ENCODE measurements around the gene APBB3. TPM values are rescaled to one million over a fixed set of nuclear protein-coding genes. Genes with fewer than 3 reads are reported as not detected.

APBB3 gene
- polyA plus RNA-seq, 3 donors: 4.9 to 211 (median 7.4) TPM

- Histone ChIP-seq H3K9me3 (replicated peaks in 1 of 2; ENCODE audit: control insufficient read depth in 1 of 2, insufficient read depth in 1 of 2, low read length in 2 of 2) (no peaks in the 10 kb centered on the region), H3K27ac (ENCODE audit: low read depth in 1 of 2, low read length in 2 of 2) (peak overlapping the region in 1 of 2 donors; percentile 92), H3K4me2 (replicated peaks; ENCODE audit: extremely low read depth, low read length, poor library complexity, severe bottlenecking) (peak overlapping the region; percentile 78), H3K36me3 (replicated peaks in 1 of 2; ENCODE audit: control insufficient read depth in 1 of 2, insufficient read depth in 2 of 2, low read length in 2 of 2) (peaks cover 27 to 43% of the 10 kb centered on the region in 2 donors), H3K4me3 (replicated peaks in 1 of 3; ENCODE audit: low read depth in 2 of 3, low read length in 3 of 3) (peak overlapping the region in 1 of 3 experiments; percentile 78), H3K79me2 (ENCODE audit: insufficient read depth, low read length) (peaks cover 40% of the 10 kb centered on the region), H3K9ac (ENCODE audit: insufficient read depth, low read length, poor library complexity, severe bottlenecking) (no peak overlapping the region), H3K4me1 (ENCODE audit: control insufficient read depth in 1 of 2, insufficient read depth in 2 of 2, low read length in 2 of 2) (peaks cover 44 to 78% of the 10 kb centered on the region in 2 donors), H2AFZ (ENCODE audit: insufficient read depth, low read depth, low read length, poor library complexity, severe bottlenecking) (no peak overlapping the region), H3K27me3 (ENCODE audit: control insufficient read depth in 2 of 2, insufficient read depth in 2 of 2, low read length in 2 of 2) (no peaks in the 10 kb centered on the region), H4K20me1 (ENCODE audit: insufficient read depth, low read length) (peaks cover 17% of the 10 kb centered on the region)
- 100% methylated on average over 1 of the region's 4 CpGs for WGBS (ENCODE audit: insufficient coverage)
- intact Hi-C loops (cut with micrococcal nuclease): loop anchor here in 1 of 2 donors (10.0 kb wide), 1 partner anchor 149 kb away; no protein-coding TSS in a partner anchor
- Mint-ChIP-seq H3K4me3 (peak overlapping the region in 1 of 2 donors; percentile 13), H3K4me1 (peaks cover 70% of the 10 kb centered on the region), H3K27me3 (ENCODE audit: low read depth in 3 of 3) (peaks cover 0 to 2% (median 2%) of the 10 kb centered on the region in 3 donors), H3K36me3 (peaks cover 42 to 59% of the 10 kb centered on the region in 2 donors), H3K9me3 (peaks cover 0 to 2% (median 0%) of the 10 kb centered on the region in 7 donors), H3K27ac (peak overlapping the region in 5 of 7 donors; percentile 94 to 99 (median 98))
- DNase-seq: peak in 1 of 3 donors; percentile 32
- no peak for TF ChIP-seq CTCF (IDR thresholded peaks at IDR 0.05)
Observed at GRCh38 chr5:140565780-140566095, 1.3 kb upstream of the APBB3 start.

GRCh38 chr5:140565024-140565779 is 804 bp upstream of the APBB3 start:
- peaks cover 41 to 73% of the 10 kb centered on the region in 2 donors for H3K4me1 ChIP-seq (ENCODE audit: control insufficient read depth in 1 of 2, insufficient read depth in 2 of 2, low read length in 2 of 2)

More at GRCh38 chr5:140565024-140565779, 804 bp upstream of the APBB3 start:
- peaks cover 0 to 2% (median 0%) of the 10 kb centered on the region in 7 donors for H3K9me3 Mint-ChIP-seq
- H3K27ac Mint-ChIP-seq: peak overlapping the region; percentile 94 to 99 (median 98)
- H3K36me3 Mint-ChIP-seq: peaks cover 43 to 59% of the 10 kb centered on the region in 2 donors
- H3K79me2 ChIP-seq (ENCODE audit: insufficient read depth, low read length): peaks cover 40% of the 10 kb centered on the region
- no peaks in the 10 kb centered on the region for H3K9me3 ChIP-seq (replicated peaks in 1 of 2; ENCODE audit: control insufficient read depth in 1 of 2, insufficient read depth in 1 of 2, low read length in 2 of 2)
- peak overlapping the region; percentile 77 to 79 (median 78) for H3K4me3 ChIP-seq (replicated peaks in 1 of 3; ENCODE audit: low read depth in 2 of 3, low read length in 3 of 3)
- H3K27me3 Mint-ChIP-seq (ENCODE audit: low read depth in 3 of 3): peaks cover 0 to 2% (median 2%) of the 10 kb centered on the region in 3 donors
- peaks cover 66% of the 10 kb centered on the region for H3K4me1 Mint-ChIP-seq
- no peak for TF ChIP-seq CTCF (IDR thresholded peaks at IDR 0.05)
- H2AFZ ChIP-seq (ENCODE audit: insufficient read depth, low read depth, low read length, poor library complexity, severe bottlenecking): peak overlapping the region; percentile 69
- intact Hi-C loops (cut with micrococcal nuclease): loop anchor here in 1 of 2 donors (10.0 kb wide), 1 partner anchor 150 kb away; no protein-coding TSS in a partner anchor
- H3K36me3 ChIP-seq (replicated peaks in 1 of 2; ENCODE audit: control insufficient read depth in 1 of 2, insufficient read depth in 2 of 2, low read length in 2 of 2): peaks cover 26 to 43% of the 10 kb centered on the region in 2 donors
- peaks cover 17% of the 10 kb centered on the region for H4K20me1 ChIP-seq (ENCODE audit: insufficient read depth, low read length)
- peak overlapping the region; percentile 92 for H3K27ac ChIP-seq (ENCODE audit: low read depth in 1 of 2, low read length in 2 of 2)
- no peaks in the 10 kb centered on the region for H3K27me3 ChIP-seq (ENCODE audit: control insufficient read depth in 2 of 2, insufficient read depth in 2 of 2, low read length in 2 of 2)
- 8% methylated on average over 6 of the region's 13 CpGs for WGBS (ENCODE audit: insufficient coverage)
- peak overlapping the region; percentile 78 for H3K4me2 ChIP-seq (replicated peaks; ENCODE audit: extremely low read depth, low read length, poor library complexity, severe bottlenecking)
- peak overlapping the region; percentile 68 for H3K9ac ChIP-seq (ENCODE audit: insufficient read depth, low read length, poor library complexity, severe bottlenecking)
- peak overlapping the region; percentile 91 to 98 for H3K4me3 Mint-ChIP-seq
- peak in 2 of 3 donors; percentile 32 to 56 for DNase-seq
